Jurkat, Clone E6-1 (cell line): ENCODE results near the gene PPP2R2B.
"Not testable (repeated sequence)": the region's sequence is repeated elsewhere in the genome, so short reads cannot be mapped to it uniquely, and the experiment has no call there.

ENCODE experiments used
- DNase-seq: peaks from one replicate; pipeline ENCODE4 v3.0.0-alpha.2; 2011; ENCODE audit warnings: low read depth, low spot score
- H3K4me3 ChIP-seq: 2 replicates; pipeline ENCODE4 v1.5.1; 2011; ENCODE audit warnings: mild to moderate bottlenecking, low read length, control low read depth, moderate library complexity

PPP2R2B gene

GRCh38 chr5:146758938-146759337, 119.6 kb downstream of the PPP2R2B start:
- H3K4me3 ChIP-seq = no peak overlapping the region
- no peak for DNase-seq

GRCh38 chr5:146758076-146758475, 120.5 kb downstream of the PPP2R2B start:
- DNase-seq = no peak
- no peak overlapping the region for H3K4me3 ChIP-seq

- H3K4me3 ChIP-seq = no peak overlapping the region
- no peak for DNase-seq
Observed at GRCh38 chr5:146756546-146756945, 122.0 kb downstream of the PPP2R2B start.

- H3K4me3 ChIP-seq = no peak overlapping the region
- no peak for DNase-seq
Observed at GRCh38 chr5:146755793-146756192, 122.8 kb downstream of the PPP2R2B start.

DNA sequence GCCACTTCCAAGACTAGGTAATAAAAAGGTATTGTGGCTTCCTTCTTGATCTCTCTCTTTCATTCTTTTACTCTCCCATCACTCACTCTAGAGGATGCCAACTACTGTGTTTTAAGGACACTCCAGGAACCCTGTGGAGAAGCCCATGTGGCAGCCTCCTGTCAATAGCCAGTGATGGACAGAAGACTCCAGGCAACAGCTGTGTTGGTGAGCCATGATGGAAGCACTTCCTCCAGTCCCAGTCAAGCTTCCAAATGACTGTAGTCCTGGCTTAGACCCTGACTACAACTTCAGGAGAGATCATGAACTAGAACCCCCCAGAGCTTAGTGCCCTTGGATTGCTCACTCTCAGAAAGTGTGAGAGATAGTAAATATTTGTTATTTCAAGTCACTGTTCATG, 123.9 kb downstream of the PPP2R2B start:
- no peak for DNase-seq
- H3K4me3 ChIP-seq = no peak overlapping the region

- H3K4me3 ChIP-seq = no peak overlapping the region
- DNase-seq = peak; percentile 16
Observed at GRCh38 chr5:146753641-146754040, 124.9 kb downstream of the PPP2R2B start.

GRCh38 chr5:146751781-146752401, 126.7 kb downstream of the PPP2R2B start:
- DNase-seq = peak; percentile 91
- no peak overlapping the region for H3K4me3 ChIP-seq

GRCh38 chr5:146751054-146751453, 127.5 kb downstream of the PPP2R2B start:
- no peak for DNase-seq
- no peak overlapping the region for H3K4me3 ChIP-seq

- DNase-seq = no peak
- no peak overlapping the region for H3K4me3 ChIP-seq
Observed at GRCh38 chr5:146748533-146748932, 130.0 kb downstream of the PPP2R2B start.

- no peak for DNase-seq
- H3K4me3 ChIP-seq = no peak overlapping the region
Observed at GRCh38 chr5:146745931-146746577, 132.5 kb downstream of the PPP2R2B start.

DNA sequence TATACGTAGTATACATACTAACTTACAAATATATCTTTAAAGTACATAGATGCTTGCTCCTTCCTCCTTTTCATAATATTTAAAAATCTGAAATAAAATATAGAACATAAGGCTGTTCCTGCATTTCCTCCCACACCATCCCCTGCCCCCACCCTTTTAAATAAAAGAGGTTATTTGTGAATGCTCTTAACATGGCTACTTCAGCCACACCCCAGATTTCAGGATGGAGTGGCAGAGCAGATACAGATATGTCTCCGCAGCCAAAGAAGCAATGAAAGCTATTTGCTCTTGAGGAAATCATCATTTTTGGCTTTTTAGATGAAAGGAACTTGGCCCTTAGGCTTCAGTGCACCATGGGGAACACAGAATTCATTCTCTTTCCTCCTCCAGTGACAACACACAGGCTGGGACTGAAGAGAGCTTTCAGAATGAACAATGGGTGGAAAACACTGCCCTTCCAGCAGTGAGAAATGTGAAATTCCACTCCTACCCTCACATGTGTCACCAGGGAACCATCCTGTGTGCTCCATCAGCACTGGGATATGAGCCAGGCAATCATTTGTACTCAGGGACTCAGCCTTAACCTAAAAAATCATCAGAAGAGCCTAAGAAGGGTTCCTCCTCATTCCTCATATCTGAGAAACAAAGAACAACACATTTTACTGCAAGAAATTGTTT, 134.3 kb downstream of the PPP2R2B start:
- no peak for DNase-seq

GRCh38 chr5:146734936-146735577, 143.5 kb downstream of the PPP2R2B start:
- no peak overlapping the region for H3K4me3 ChIP-seq
- no peak for DNase-seq

More for the DNA sequence above, 134.3 kb downstream of the PPP2R2B start:
- no peak overlapping the region for H3K4me3 ChIP-seq

- no peak overlapping the region for H3K4me3 ChIP-seq
- DNase-seq = no peak
Observed at GRCh38 chr5:146732962-146733361, 145.6 kb downstream of the PPP2R2B start.

- H3K4me3 ChIP-seq = no peak overlapping the region
- no peak for DNase-seq
Observed at GRCh38 chr5:146731909-146732659, 146.5 kb downstream of the PPP2R2B start.

DNA sequence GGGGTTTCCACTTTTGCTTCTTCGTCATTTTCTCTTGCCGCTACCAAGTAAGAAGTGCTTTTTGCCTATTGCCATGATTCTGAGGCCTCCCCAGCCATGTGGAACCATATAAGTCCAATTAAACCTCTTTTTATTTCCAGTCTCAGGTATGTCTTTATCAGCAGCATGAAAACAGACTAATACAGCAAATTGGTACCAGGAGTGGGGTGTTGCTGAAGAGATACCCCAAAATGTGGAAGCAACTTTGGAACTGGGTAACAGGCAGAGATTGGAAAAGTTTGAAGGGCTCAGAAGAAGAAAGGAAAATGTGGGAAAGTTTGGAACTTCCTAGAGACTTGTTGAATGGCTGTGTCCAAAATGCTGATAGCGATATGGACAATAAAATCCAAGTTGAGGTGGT, 149.8 kb downstream of the PPP2R2B start:
- not testable (repeated sequence) for DNase-seq, H3K4me3 ChIP-seq

GRCh38 chr5:146726891-146727290, 151.7 kb downstream of the PPP2R2B start:
- H3K4me3 ChIP-seq = no peak overlapping the region
- DNase-seq = no peak

DNA sequence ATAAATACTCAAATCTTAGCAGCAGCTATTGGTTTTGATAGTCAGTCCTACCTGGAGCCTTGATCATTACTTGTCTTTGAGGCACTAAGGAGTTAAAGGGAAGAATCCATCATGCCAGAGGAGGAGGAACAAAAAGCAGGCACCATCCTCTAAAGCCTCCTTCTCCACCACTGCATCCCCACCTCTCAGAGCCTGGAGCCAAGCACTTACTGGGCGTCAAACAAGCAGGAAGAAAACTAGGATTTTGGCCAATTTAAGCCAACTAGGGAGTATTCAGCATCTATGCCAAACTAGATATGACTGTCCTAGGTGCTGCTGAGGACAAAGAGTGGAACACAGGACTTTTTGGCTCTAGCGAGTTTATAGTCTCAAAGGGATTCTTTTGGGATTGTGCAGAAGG, 152.5 kb downstream of the PPP2R2B start:
- no peak overlapping the region for H3K4me3 ChIP-seq
- no peak for DNase-seq

- no peak for DNase-seq
Observed at GRCh38 chr5:146725025-146725424, 153.5 kb downstream of the PPP2R2B start.

DNA sequence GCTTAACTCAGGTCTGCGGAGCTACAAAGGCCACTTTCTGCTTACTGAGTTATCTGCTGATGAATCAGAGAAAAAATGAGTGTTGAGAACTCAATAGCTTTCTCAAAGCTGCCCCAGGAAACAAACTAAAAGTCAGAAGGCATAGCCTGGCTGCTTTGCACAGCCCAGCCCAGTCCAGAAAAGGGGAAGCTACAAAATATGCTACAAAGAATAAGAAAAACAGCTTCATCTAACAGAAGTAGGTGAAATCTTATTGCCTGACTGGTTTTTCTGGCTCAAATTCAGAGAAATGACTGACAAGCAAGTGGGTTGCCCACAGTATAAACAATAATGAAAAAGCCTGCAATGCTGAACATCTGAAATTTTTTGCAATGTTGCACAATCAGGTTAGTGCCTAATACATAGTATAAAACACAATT, 156.2 kb downstream of the PPP2R2B start:
- H3K4me3 ChIP-seq = no peak overlapping the region
- no peak for DNase-seq

More at GRCh38 chr5:146725025-146725424, 153.5 kb downstream of the PPP2R2B start:
- H3K4me3 ChIP-seq = no peak overlapping the region
